Caki2 (cell line): ENCODE measurements around the gene LRP1B. TPM values are rescaled to one million over a fixed set of nuclear protein-coding genes. Genes with fewer than 3 reads are reported as not detected.
"Not testable (repeated sequence)": the region's sequence is repeated elsewhere in the genome, so short reads cannot be mapped to it uniquely, and the experiment has no call there.

Experiments
- DNase-seq: peaks from one replicate; pipeline ENCODE4 v3.0.0-alpha.2; 2015; ENCODE audit warnings: low read depth
- in situ Hi-C: cut with HindIII; loops from 2 replicates; pipeline ENCODE4 v1.10.0; 2016; ENCODE audit warnings: low sequenced_read_pairs, low pct_unique_long_range_greater_than_20kb, mixed read lengths
- total RNA-seq: library from RNA; depleted of rRNA; stranded (reverse); fragments of >200 nt; shearing (Covaris generic); gene quantifications from 2 replicates; pipeline ENCODE4 v1.2.3, GENCODE V29; 2014; ENCODE audit warnings: low replicate concordance

Gene LRP1B
- total RNA-seq, 1 experiment from 2014 or later = 0.14 TPM

- in situ Hi-C loops = no loop called here
Measured at GRCh38 chr2:142124706-142125105, 6.1 kb downstream of the LRP1B start.

DNA sequence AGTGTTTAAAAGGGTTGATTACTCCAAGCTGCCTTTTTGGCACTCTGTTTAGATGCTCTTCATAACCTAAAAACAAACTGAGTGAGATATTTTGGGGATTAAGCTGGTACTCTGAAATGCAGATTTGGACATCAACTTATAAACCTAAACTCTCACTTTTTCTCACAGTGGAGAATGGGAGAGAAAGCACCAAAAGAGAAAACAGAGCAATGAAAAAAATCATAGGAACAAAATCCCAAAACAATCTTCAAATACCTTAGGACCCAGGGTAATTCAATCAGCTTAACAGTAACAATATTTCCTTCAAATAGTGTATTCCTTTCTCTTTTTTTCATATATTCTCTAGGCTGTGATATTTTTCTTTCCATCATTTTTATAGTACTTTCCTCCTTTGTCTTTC is 11.5 kb downstream of the LRP1B start:
- in situ Hi-C loops = no loop called here
- no peak for DNase-seq

More at GRCh38 chr2:142124706-142125105, 6.1 kb downstream of the LRP1B start:
- DNase-seq = no peak

DNA sequence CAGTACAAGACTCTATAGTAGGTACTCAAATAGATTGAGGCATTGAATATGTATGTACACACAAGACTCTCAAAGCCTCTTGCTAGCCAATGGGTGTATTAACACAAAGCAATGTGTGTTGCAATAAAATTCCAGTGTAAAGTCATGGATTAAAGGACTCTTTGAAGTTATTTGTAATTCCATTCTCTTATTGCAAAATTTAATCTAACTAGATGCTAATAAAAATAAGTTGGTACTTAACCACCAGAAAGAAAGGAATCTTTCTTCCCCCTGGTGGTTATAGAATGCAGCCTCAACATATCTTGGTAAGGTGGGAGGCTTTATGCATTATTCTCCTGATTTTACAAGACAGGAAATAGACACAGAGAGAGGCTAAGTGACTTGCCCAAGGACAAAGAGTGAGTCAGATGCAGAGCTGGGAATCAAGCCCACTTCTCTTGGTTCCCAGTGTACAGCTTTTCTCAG is 18.0 kb downstream of the LRP1B start:
- peak; percentile 11 for DNase-seq
- in situ Hi-C loops = no loop called here

- in situ Hi-C loops = no loop called here
- no peak for DNase-seq
Measured at GRCh38 chr2:142104134-142104758, 26.6 kb downstream of the LRP1B start.

GRCh38 chr2:142100970-142101369 is 29.8 kb downstream of the LRP1B start:
- in situ Hi-C loops = no loop called here
- no peak for DNase-seq

DNA sequence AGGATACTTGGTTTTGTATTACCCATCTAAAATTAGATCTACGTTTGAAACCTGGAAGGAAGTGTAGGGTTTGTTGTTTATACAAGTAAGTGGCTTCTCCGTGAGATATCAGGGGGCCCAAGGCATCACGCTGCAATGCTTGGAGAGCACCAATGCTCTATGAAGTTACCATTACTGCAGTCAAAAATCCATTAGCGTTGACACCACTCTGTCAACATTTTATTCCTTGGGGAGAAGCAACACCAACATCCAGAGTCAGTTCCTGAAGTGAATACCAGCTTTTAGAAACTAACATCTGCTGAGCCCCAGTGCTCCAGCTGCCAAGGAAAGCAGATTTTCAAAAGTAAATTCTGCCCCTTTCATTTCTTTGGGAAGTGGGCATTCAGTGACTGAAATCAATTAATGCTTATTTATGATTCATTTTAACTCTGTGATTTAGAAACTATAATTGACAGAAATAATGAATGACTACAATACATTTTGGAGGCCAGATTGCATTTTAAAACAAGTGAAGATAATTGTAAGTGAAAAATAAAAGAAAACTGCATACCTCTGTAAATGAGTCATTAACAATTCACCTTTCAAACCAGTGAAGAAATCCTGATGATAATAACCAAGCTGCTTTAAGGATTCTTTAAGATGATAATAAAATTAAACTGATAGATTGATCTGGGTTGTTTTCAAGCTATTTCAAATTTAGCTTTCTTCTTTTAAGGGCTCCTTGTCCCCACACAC is 30.5 kb downstream of the LRP1B start:
- DNase-seq = no peak
- in situ Hi-C loops = no loop called here

DNA sequence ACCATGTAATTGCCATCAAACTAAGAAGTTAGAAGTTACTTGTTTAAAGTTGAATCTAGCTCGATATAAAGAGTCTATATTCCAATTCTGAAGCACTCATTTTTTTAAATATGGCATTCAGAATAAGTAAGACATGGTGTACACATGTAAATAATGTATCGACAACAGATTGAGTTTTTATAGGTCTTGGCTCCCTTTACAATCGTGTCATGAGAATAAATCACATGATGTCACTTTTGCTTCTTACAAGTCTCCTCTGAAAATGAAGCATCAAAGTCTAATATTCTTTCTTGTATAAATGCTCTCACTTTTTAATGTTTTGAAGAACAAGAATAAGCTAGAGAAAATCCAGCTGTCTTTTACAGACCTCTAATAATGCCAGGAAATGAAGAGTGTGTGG is 33.1 kb downstream of the LRP1B start:
- in situ Hi-C loops = no loop called here
- DNase-seq = no peak

GRCh38 chr2:142095647-142096046 is 35.2 kb downstream of the LRP1B start:
- in situ Hi-C loops = no loop called here
- no peak for DNase-seq

DNA sequence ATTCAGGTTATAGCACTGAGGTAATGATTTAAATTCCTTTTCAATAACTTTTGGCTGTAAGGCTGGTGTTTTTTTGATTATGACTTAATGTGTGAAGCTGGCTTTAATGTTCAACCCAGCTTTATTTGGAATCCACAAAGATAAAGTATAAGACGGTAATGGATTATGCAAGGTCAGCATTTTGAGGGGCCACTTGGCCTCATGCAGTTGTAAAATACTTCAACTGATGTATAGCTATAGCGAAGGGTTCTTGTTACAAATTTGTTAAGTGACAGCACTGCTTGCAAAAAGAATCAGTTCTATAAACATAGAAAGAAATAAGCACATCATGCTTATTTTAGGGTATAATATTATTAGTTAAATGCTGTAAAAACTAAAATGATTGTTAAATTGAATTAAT is 36.6 kb downstream of the LRP1B start:
- DNase-seq = no peak
- in situ Hi-C loops = no loop called here

DNA sequence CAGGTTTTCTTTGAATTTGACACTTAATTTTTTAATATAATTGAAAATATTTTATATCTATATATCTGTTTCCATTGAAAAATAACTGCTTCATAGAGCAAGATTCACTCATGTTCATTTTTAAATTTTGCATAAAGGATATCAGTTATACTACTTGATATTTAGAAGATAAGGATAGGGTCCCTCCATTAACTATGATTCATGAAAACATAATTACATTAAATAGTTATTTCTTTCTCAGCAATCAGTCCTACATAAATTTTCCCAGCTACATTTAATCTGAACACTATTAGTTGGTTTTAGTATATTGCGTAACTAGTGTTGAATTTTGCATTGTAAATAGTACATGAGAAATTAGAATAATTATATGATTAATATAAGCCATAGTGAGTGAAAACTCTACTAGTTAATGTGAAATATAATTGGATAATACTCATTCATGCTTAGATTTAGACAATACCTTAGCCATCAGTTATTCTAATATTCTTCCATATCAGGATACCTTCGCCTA is 42.7 kb downstream of the LRP1B start:
- in situ Hi-C loops = no loop called here
- DNase-seq = no peak

GRCh38 chr2:142087585-142087984 is 43.2 kb downstream of the LRP1B start:
- in situ Hi-C loops, DNase-seq: not testable (repeated sequence)

DNA sequence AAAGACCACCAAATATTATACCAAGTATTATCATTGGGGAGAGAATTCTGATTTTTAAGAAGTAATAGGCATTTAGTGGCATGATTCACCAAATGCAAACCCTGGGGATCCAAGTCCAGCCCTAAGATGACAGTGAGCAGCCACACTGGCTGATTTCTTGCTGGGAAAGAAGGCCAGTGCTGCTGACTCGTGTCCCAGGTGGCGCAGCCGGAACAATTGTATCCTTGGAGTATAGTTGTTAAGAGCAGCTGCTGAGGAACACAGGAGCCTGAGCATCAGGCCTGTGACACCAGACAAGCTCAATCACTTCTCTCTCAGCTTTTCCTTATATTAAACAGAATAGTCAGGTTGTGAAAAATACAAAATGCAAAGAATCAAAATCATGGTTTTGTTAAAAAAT is 48.4 kb downstream of the LRP1B start:
- in situ Hi-C loops = no loop called here
- no peak for DNase-seq

GRCh38 chr2:142076317-142076716 is 54.5 kb downstream of the LRP1B start:
- in situ Hi-C loops = no loop called here
- DNase-seq = no peak

- in situ Hi-C loops = no loop called here
- no peak for DNase-seq
Measured at GRCh38 chr2:142075826-142076225, 55.0 kb downstream of the LRP1B start.

- no peak for DNase-seq
- in situ Hi-C loops = no loop called here
Measured at GRCh38 chr2:142069251-142069888, 61.4 kb downstream of the LRP1B start.

GRCh38 chr2:142065700-142066099 is 65.1 kb downstream of the LRP1B start:
- in situ Hi-C loops = no loop called here
- no peak for DNase-seq

GRCh38 chr2:142065156-142065555 is 65.7 kb downstream of the LRP1B start:
- DNase-seq = no peak
- in situ Hi-C loops = no loop called here

DNA sequence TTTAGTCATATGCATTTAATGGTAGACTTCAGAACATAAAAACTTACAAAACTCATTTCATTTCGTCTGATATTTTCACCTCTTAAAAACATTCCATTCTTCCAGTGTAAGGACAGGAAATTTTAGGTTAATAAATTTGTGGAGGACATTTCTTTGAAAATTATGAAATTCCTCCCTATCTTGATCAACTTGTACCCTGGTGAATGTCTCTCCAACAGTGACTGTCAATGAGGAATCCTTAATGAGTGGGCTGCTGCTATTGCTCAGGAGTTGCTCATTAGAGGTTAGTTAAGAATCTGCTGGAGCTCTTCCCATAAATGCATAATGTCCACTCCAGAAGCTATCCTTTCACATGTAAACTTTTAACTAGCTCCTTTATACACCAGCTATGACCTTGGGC is 69.1 kb downstream of the LRP1B start:
- no peak for DNase-seq
- in situ Hi-C loops = no loop called here

DNA sequence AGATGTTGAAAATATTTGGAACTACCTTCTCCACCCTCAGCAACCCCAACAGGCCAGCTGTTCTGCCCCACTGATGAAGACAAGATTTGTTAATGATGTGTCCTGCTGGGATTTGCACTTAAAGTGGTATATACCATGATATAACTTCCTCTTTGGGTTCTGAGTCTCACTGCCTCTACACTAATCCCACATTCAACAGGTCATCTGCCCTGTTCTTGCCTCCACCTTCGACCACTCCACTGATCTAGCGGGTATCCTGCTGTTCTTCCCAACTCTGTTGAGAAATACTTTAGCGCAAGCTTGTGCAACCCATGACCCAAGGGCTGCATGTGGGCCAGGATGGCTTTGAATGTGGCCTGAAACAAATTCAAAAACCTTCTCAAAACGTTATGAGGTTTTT is 72.7 kb downstream of the LRP1B start:
- in situ Hi-C loops = no loop called here
- no peak for DNase-seq
